Tibial artery (tissue), 4 donors: ENCODE data around the gene JPT2.

Experiments used
- DNase-seq, 2 donors: peaks; one replicate each; pipeline ENCODE4 v3.0.0-alpha.2; 2019
- H3K27ac ChIP-seq, 2 donors: fragments of 200-600 bp; sonication (generic) in 1 of 2; 1 replicate in 1 of 2; 2 replicates in 1 of 2; pipeline ENCODE4 v1.5.1; 2018 to 2019; ENCODE audit warnings: mild to moderate bottlenecking in 1 of 2
- H3K27me3 ChIP-seq, 2 donors: fragments of 200-600 bp; sonication (generic) in 1 of 2; one replicate each; pipeline versions ENCODE4 v1.5.1 to v1.6.0; 2016 to 2019
- H3K36me3 ChIP-seq, 3 donors: fragments of 200-600 bp; sonication (generic) in 2 of 3; one replicate each; pipeline ENCODE4 v1.5.1; 2016 to 2019; ENCODE audit warnings: mild to moderate bottlenecking in 2 of 3
- H3K4me1 ChIP-seq, 4 donors: fragments of 200-600 bp; sonication (generic) in 2 of 4; 1 replicate in 3 of 4; 2 replicates in 1 of 4; pipeline ENCODE4 v1.5.1; 2016 to 2019
- H3K4me3 ChIP-seq, 2 donors: fragments of 200-600 bp; sonication (generic) in 1 of 2; 1 replicate in 1 of 2; 2 replicates in 1 of 2; pipeline ENCODE4 v1.5.1; 2018 to 2019; ENCODE audit warnings: mild to moderate bottlenecking in 2 of 2
- H3K9me3 ChIP-seq, 3 donors: fragments of 200-600 bp; sonication (generic) in 1 of 3; one replicate each; pipeline ENCODE4 v1.5.1; 2016 to 2019
- intact Hi-C: fragments of 100-400 bp; cut with DNase I; formaldehyde crosslinking; loops from one replicate; pipeline ENCODE4 v1.15.0; 2023; ENCODE audit warnings: low total_unique reads
- TF ChIP-seq, protein P1 (sequence below), 2 experiments: fragments of 200-600 bp in 1 of 2; fragments of 450-650 bp in 1 of 2; IDR thresholded peaks; one replicate each; pipeline ENCODE4 v1.5.1; 2017 to 2019; ENCODE audit warnings: antibody characterized with exemption in 2 of 2, mild to moderate bottlenecking in 1 of 2, moderate library complexity in 1 of 2

Gene JPT2

DNA sequence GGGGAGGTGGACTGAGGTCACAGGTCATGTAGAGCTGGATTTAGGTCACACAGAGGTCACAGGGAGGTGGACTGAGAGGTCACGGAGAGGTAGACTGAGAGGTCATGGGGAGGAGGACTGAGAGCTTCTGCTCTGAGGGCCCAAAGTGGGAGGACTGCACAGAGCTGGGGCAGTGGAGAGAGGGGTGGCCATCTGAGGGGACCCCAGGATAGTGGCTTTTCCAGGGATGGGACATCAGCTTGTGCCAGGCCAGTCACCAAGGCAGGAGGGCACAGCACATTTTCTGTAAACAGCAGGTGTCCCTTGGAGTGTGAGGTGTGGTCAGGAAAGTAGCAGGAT lies 26.1 kb upstream of the JPT2 start:
- no peak for DNase-seq
- no peak overlapping the region for H3K27ac ChIP-seq
- H3K4me1 ChIP-seq = peaks cover 0 to 3% (median 0%) of the 10 kb centered on the region in 4 donors
- TF ChIP-seq, protein P1, sequence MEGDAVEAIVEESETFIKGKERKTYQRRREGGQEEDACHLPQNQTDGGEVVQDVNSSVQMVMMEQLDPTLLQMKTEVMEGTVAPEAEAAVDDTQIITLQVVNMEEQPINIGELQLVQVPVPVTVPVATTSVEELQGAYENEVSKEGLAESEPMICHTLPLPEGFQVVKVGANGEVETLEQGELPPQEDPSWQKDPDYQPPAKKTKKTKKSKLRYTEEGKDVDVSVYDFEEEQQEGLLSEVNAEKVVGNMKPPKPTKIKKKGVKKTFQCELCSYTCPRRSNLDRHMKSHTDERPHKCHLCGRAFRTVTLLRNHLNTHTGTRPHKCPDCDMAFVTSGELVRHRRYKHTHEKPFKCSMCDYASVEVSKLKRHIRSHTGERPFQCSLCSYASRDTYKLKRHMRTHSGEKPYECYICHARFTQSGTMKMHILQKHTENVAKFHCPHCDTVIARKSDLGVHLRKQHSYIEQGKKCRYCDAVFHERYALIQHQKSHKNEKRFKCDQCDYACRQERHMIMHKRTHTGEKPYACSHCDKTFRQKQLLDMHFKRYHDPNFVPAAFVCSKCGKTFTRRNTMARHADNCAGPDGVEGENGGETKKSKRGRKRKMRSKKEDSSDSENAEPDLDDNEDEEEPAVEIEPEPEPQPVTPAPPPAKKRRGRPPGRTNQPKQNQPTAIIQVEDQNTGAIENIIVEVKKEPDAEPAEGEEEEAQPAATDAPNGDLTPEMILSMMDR (IDR thresholded peaks at IDR 0.05) = no peak
- intact Hi-C loops = no loop called here
- H3K36me3 ChIP-seq = peaks cover 29 to 62% (median 51%) of the 10 kb centered on the region in 3 donors
- H3K4me3 ChIP-seq = no peak overlapping the region
- no peaks in the 10 kb centered on the region for H3K27me3 ChIP-seq
- H3K9me3 ChIP-seq = no peaks in the 10 kb centered on the region

DNA sequence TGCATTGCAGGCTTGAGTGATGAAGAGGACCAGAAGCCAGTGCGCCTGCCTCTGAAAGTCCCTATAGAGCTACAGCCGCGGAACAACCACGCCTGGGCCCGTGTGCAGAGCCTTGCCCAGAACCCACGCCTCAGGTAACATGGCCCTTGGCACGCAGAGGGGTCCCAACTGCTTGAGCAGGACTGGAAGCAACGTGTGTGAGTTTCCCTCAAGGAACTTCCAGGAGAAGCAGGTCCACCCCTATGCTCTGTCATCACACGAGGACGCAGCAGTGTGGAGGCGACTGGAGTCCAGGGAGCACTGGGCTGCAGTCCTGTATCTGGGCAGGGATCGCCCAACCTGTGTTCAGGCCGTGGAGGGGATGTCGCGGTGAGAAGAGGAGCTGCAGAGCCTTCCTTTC lies 25.1 kb upstream of the JPT2 start:
- Histone ChIP-seq H3K27me3 (no peaks in the 10 kb centered on the region), H3K9me3 (no peaks in the 10 kb centered on the region), H3K36me3 (peaks cover 34 to 62% (median 62%) of the 10 kb centered on the region in 3 donors), H3K4me1 (peaks cover 0 to 3% (median 0%) of the 10 kb centered on the region in 4 donors), H3K27ac (no peak overlapping the region), H3K4me3 (no peak overlapping the region)
- intact Hi-C loops = no loop called here
- TF ChIP-seq, protein P1 (IDR thresholded peaks at IDR 0.05) = no peak
- no peak for DNase-seq

DNA sequence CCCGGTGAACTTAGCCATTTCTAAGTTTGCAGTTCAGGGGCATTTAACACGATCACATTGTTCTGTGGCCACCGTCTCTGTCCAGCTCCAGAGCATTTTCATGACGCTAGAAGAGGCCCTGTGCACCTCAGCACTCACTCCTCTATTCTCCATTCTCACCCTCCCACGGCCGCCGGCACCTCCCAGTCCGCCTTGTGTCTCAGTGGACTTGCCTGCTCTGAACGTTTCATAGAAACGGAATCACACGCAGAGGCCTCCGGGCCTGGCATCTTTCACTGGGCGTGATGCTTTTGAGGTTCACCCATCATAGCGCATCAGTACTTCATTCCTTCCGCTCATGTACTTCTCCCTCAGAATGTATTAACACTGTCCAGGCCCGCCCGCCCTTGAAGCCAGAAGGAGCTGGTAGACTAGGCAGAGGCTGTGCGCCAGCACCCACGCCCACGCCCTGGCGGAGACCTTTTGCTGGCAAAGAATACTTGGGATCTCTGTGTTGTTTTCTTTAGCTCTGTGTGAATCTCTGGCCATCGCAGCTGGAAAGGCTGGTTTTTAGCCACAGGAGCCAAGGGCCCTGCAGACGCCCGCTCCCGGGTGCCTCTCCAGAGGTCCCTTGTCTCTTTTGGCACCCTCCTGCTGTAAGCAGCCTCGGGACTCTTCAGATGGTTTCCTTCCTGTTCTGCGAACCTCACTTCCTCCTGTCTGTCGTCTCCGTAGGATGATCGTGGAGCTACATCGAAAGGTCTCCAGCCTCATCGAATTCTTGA lies 23.4 kb upstream of the JPT2 start:
- intact Hi-C loops = no loop called here
- Histone ChIP-seq H3K27ac (no peak overlapping the region), H3K36me3 (peaks cover 34 to 75% (median 74%) of the 10 kb centered on the region in 3 donors), H3K4me3 (no peak overlapping the region), H3K27me3 (no peaks in the 10 kb centered on the region), H3K9me3 (no peaks in the 10 kb centered on the region), H3K4me1 (peaks cover 0 to 3% (median 0%) of the 10 kb centered on the region in 4 donors)
- TF ChIP-seq, protein P1 (IDR thresholded peaks at IDR 0.05) = no peak
- DNase-seq = no peak

DNA sequence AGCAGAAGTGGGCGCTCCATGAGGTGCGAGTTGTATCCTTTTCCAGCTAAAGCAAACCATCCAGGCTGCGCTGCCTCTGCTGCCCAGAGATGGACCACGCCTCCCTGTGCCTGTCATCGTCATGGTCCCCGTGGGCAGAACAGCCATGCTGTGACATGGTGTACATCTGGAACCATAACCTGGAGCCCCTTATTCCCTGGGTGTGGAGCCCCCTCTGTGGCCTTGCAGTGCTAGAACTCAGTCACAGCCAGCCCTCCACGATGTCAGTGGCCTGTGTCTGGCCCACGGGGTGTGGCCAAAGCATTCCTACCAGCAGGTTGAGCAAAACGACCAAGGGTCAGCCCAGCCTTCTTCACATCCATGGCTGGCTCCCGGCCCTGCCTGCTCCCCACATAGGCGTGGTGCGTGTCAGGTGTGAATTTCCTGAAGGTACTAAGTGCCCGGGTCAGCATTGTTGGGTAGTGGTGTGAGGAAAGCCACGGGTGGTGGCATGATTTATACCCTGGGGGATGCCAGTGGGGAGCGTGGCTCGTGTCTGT lies 22.7 kb upstream of the JPT2 start:
- no peak overlapping the region for H3K27ac ChIP-seq
- H3K4me3 ChIP-seq = no peak overlapping the region
- H3K36me3 ChIP-seq = peaks cover 39 to 81% (median 81%) of the 10 kb centered on the region in 3 donors
- H3K9me3 ChIP-seq = no peaks in the 10 kb centered on the region
- no peak for DNase-seq
- H3K27me3 ChIP-seq = no peaks in the 10 kb centered on the region
- peaks cover 0 to 3% (median 0%) of the 10 kb centered on the region in 4 donors for H3K4me1 ChIP-seq
- intact Hi-C loops = no loop called here
- TF ChIP-seq, protein P1 (IDR thresholded peaks at IDR 0.05) = no peak

DNA sequence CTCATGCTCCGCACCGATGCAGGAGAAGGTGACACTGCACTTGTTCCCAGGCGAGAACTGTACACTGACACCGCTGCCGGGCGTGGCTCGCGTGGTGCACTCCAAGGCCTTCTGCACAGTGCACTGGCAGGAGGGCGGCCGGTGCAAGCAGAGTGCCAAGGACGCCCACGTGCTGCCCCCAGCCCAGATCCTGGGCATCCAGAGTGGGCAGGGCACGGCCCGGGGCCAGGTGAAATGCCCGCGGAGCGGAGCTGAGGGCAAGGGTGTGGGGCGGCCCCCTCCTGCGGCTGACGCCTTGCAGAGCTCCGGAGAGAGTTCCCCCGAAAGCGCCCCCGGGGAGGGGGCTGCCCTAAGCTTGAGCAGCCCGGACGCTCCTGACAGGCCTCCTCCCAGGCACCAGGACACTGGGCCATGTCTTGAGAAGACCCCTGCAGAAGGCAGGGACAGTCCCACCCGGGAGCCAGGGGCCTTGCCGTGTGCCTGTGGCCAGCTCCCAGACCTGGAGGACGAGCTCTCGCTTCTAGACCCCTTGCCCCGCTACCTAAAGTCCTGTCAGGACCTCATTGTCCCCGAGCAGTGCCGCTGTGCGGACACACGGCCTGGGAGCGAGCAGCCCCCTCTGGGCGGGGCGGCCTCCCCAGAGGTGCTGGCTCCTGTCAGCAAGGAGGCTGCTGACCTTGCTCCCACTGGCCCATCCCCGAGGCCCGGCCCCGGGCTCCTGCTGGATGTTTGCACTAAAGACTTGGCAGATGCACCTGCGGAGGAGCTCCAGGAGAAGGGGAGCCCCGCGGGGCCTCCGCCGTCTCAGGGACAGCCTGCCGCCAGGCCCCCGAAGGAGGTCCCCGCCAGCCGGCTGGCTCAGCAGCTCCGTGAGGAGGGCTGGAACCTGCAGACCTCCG lies 21.9 kb upstream of the JPT2 start:
- intact Hi-C loops = no loop called here
- Histone ChIP-seq H3K36me3 (peaks cover 39 to 89% (median 89%) of the 10 kb centered on the region in 3 donors), H3K27me3 (no peaks in the 10 kb centered on the region), H3K27ac (no peak overlapping the region), H3K9me3 (no peaks in the 10 kb centered on the region), H3K4me3 (no peak overlapping the region), H3K4me1 (peaks cover 0 to 3% (median 0%) of the 10 kb centered on the region in 4 donors)
- TF ChIP-seq, protein P1 (IDR thresholded peaks at IDR 0.05) = no peak
- DNase-seq = no peak
